Hematopoietic multipotent progenitor cell treated with erythropoietin and hydrocortisone succinate and interleukin-3 and kit ligand, for 15 days (in vitro differentiated cells): Measurements from ENCODE around the gene PHPT1.

Experiments used
- DNase-seq: peaks from one replicate; pipeline ENCODE4 v3.0.0-alpha.2; 2015; ENCODE audit warnings: low spot score

PHPT1 gene

GRCh38 chr9:136847826-136848392 is 1.3 kb upstream of the PHPT1 start:
- DNase-seq, result peak; percentile 58

- peak; percentile 44 for DNase-seq
Measured at GRCh38 chr9:136848393-136849037, 694 bp upstream of the PHPT1 start.

GRCh38 chr9:136849960-136850865 is 1.0 kb downstream of the PHPT1 start:
- no peak for DNase-seq

DNA sequence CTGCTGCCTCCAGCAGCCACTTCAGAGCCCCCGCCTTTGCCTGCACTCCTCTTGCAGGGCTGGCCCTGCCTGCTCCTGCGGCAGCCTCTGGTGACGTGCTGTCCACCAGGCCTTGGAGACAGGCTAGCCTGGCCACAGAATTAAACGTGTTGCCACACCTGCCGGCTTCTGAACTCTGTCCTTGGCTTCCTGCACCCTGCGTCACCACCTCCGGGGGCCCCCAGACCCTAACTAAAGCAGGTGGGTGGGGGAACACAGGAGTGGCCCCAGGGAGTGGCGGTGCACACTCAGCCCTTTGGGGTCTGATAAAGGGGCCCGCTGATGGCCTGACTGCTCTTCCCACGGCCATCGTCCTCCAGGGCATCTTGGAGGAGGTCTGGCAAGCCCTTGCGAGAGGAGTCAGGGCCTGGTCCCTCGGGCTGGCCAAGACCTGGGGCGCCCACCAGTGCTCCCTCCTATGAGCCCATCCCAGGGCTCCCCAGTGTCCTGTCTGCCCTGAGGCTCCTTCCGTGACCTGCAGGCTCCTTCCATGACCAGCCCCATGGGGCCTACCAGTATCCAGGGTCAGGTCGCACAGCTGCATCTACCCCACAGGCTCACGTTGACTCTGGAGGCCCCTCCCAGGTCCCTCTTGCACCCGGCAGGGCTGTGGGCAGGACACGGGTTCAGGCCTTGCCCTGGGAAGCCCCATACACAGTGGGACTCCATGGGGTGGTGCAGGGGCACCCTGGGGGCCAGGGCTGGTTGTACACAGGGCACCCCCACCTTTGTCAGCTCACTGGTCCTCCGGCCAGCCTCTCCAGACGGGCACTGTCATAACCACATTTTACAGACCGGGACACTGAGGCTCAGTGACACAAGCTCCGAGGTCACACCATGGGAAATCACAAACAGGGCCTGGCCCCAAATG is 1.9 kb downstream of the PHPT1 start:
- DNase-seq, result no peak

- no peak for DNase-seq
Measured at GRCh38 chr9:136851941-136852663, 2.9 kb downstream of the PHPT1 start, which contains the start of gene MAMDC4. Gene MAMDC4, plus strand, starts transcription at chr9:136852346. Its CDS starts 71 bp downstream, at chr9:136852417.

DNA sequence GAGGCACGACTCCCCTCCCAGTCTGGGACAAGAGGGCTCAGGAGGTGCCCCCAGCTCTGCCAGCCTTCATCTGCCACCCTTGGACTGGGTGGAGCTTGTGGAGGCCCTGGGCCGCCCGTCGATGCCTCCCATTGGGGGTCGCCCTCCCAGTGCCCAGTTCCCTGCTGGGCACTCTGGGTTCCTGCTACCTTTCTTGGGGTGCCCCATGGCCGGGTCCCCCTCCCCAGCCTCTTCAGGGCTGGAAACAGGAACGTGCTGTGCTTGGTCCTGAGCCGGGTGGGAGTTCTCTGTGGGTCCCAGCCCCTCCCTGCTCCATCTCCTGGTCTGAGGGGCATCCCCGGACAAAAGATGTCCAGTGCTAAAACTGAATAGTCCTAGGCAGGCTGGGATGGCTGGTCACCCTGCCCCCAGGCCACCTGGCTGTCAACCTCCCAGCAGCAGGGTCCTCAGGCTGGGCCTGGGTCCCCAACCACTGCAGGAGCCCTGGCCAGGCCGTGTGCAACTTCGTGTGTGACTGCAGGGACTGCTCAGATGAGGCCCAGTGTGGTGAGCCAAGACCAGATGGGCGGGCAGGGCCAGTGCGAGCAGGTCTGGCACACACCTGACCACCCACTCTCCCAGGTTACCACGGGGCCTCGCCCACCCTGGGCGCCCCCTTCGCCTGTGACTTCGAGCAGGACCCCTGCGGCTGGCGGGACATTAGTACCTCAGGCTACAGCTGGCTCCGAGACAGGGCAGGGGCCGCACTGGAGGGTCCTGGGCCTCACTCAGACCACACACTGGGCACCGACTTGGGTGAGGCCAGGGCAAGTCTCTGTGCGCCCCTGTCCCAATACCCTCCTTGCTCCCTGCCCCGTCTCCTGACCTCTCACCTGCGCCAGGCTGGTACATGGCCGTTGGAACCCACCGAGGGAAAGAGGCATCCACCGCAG is 3.7 kb downstream of the PHPT1 start:
- DNase-seq, result no peak

- DNase-seq, result no peak
Measured at GRCh38 chr9:136853596-136854112, 4.4 kb downstream of the PHPT1 start.

- no peak for DNase-seq
Measured at GRCh38 chr9:136854113-136854841, 5.1 kb downstream of the PHPT1 start.

- no peak for DNase-seq
Measured at GRCh38 chr9:136854842-136855460, 5.7 kb downstream of the PHPT1 start.

GRCh38 chr9:136855461-136856078 is 6.4 kb downstream of the PHPT1 start:
- DNase-seq, result no peak

DNA sequence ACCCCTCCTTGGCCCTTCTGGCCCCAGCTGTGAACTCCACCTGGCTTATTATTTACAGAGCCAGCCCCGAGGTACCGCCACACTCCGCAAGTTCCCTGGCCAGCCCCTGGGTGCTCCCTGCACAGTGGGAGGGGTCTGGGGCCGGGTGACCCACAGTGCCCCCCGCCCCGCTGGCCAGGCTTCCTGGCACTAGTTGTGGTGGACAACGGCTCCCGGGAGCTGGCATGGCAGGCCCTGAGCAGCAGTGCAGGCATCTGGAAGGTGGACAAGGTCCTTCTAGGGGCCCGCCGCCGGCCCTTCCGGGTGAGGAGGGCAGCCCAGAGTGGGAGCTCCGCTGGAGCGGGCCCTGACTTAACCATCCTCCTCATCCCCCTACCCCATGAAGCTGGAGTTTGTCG is 6.9 kb downstream of the PHPT1 start:
- DNase-seq, result no peak

- no peak for DNase-seq
Measured at GRCh38 chr9:136856541-136857141, 7.4 kb downstream of the PHPT1 start.

DNA sequence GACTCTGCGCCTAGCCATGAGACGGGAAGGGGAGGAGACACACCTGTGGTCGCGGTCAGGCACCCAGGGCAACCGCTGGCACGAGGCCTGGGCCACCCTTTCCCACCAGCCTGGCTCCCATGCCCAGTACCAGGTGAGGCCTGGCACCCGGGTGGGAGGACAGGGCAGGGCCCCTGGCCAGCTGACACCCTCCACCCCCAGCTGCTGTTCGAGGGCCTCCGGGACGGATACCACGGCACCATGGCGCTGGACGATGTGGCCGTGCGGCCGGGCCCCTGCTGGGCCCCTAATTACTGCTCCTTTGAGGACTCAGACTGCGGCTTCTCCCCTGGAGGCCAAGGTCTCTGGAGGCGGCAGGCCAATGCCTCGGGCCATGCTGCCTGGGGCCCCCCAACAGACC is 8.0 kb downstream of the PHPT1 start:
- no peak for DNase-seq

GRCh38 chr9:136857581-136858412 is 8.6 kb downstream of the PHPT1 start:
- no peak for DNase-seq

GRCh38 chr9:136858452-136858843 is 9.2 kb downstream of the PHPT1 start:
- no peak for DNase-seq

- DNase-seq, result no peak
Measured at GRCh38 chr9:136858844-136859757, 9.9 kb downstream of the PHPT1 start.
